Measurements from ENCODE around the gene LTB4R. TPM values are rescaled to one million over a fixed set of nuclear protein-coding genes. Genes with fewer than 3 reads are reported as not detected.

LTB4R gene
- total RNA-seq, 1 donor from 2014 or later, result 0.06 TPM

DNA sequence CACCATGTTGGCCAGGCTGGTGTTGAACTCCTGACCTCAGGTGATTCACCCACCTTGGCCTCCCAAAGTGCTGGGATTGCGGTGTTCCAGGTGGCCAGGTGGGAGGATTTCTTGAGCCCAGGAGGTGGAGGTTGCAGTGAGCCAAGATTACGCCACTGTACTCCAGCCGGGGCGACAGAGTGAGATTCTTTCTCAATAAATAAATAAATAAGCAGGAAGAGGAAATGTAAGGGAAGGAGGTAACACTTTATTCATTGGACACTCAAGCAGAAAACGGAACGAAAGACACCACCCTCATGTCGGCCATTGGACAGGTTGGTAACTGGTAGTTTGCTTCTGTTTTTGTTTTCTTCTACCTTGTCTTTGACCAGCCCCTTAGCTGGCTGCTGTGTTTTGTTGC, 43.7 kb downstream of the LTB4R start:
- no peak for DNase-seq (ENCODE audit: low read depth)
- H3K4me3 ChIP-seq (ENCODE audit: low read depth, low read length), result no peak overlapping the region
- TF ChIP-seq, protein P1, sequence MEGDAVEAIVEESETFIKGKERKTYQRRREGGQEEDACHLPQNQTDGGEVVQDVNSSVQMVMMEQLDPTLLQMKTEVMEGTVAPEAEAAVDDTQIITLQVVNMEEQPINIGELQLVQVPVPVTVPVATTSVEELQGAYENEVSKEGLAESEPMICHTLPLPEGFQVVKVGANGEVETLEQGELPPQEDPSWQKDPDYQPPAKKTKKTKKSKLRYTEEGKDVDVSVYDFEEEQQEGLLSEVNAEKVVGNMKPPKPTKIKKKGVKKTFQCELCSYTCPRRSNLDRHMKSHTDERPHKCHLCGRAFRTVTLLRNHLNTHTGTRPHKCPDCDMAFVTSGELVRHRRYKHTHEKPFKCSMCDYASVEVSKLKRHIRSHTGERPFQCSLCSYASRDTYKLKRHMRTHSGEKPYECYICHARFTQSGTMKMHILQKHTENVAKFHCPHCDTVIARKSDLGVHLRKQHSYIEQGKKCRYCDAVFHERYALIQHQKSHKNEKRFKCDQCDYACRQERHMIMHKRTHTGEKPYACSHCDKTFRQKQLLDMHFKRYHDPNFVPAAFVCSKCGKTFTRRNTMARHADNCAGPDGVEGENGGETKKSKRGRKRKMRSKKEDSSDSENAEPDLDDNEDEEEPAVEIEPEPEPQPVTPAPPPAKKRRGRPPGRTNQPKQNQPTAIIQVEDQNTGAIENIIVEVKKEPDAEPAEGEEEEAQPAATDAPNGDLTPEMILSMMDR (conservative IDR thresholded peaks at IDR 0.05; ENCODE audit: low read depth, low read length), result no peak

DNA sequence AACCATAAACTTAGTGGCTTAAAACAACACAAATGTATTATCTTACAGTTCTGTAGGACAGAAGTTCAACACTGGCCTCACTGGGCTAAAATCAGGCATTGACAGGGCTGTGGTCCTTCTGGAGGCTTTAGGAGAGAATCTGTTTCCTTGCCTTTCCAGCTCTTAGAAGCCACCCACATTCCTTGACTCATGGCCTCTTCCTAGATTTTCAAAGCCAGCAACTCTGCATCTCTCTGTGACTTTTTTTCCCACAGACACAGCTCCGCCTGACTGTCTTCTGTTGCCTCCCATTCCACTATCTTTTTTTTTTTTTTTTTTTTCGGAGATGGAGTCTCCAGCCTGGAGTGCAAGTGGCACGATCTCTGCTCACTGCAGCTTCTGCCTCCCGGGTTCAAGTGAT, 44.9 kb downstream of the LTB4R start:
- no peak for DNase-seq (ENCODE audit: low read depth)
- no peak overlapping the region for H3K4me3 ChIP-seq (ENCODE audit: low read depth, low read length)
- TF ChIP-seq, protein P1 (conservative IDR thresholded peaks at IDR 0.05; ENCODE audit: low read depth, low read length), result no peak

DNA sequence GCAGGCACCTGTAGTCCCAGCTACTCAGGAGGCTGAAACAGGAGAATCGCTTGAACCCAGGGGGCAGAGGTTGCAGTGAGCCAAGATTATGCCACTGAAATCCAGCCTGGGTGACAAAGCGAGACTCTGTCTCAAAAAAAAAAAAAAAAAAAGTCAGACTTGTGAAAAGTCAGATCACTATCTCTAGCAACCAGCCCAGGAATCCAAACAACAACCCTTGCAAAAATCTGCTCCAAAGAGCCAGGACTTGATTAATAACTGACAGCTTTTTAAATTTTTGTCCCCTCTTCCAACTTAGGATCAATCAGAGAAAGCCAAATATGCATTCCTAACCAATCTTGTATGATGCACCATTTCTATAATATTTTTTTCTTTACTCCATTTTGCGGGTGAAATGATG, 49.0 kb downstream of the LTB4R start:
- TF ChIP-seq, protein P1 (conservative IDR thresholded peaks at IDR 0.05; ENCODE audit: low read depth, low read length), result no peak
- no peak overlapping the region for H3K4me3 ChIP-seq (ENCODE audit: low read depth, low read length)
- no peak for DNase-seq (ENCODE audit: low read depth)

DNA sequence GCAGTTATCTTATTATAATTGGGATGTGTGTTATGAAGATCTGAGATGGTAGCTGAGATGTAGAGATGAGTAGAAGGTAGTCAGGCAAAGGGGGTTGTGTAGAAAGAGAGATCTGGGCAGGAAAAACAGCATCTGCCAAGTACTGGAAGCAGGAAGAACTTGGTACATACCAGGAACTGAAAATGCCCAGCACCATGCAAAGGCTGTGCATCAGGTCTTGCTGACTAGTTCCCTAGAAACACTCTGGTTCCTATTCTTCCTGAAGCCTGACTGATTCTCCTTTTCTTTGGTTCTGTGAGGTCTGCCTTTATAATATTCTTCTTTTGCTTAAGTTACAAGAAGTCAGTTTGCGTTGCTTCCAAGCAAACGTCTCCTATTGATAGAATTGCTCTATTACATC, 50.0 kb downstream of the LTB4R start:
- no peak overlapping the region for H3K4me3 ChIP-seq (ENCODE audit: low read depth, low read length)
- no peak for DNase-seq (ENCODE audit: low read depth)
- TF ChIP-seq, protein P1 (conservative IDR thresholded peaks at IDR 0.05; ENCODE audit: low read depth, low read length), result no peak

DNA sequence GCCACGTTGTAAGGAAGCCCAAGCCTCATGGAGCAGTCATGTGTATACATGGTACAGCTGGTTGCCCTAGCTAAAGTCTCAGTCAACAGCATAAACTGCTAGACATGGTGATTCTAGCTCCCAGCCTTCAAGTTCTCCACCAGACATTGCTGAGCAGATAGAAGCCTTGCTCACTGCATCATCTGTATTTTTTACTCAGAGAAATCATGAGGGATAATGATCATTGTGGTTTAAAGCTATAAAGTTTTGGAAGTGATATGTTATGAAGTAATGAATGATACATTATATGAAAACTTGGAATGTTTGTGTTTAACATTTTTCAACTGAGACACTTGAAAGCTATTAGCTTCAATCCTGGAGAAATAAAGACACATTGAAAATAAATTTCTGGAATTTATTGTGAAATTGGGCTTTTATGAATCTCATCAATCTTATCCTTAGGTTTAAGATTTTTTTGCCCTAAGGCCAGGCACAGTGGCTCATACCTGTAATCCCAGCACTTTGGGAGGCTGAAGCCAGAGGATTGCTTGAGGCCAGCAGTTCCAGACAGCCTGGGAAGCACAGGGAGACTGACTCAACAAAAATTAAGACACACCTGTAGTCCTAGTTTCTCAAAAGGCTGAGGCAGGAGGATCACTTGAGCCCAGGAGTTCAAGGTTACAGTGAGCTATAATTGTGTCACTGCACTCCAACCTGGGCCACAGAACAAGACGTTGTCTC, 51.1 kb downstream of the LTB4R start:
- H3K4me3 ChIP-seq (ENCODE audit: low read depth, low read length), result no peak overlapping the region
- TF ChIP-seq, protein P1 (conservative IDR thresholded peaks at IDR 0.05; ENCODE audit: low read depth, low read length), result no peak
- DNase-seq (ENCODE audit: low read depth), result no peak

DNA sequence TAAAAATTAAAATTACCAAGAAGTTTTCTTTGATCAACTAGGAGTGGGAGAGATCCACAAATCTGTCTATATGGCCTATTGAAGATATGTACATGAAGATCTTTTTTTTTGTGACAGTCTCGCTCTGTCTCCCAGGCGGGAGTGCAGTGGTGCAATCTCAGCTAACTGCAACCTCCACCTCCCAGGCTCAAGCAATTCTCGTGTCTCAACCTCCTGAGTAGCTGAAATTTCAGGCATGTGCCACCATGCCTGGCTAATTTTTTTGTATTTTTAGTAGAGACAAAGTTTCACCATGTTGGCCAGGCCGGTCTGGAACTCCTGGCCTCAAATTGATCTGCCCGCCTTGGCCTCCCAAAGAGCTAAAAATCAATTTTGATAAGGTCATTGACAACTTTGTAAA, 52.1 kb downstream of the LTB4R start:
- TF ChIP-seq, protein P1 (conservative IDR thresholded peaks at IDR 0.05; ENCODE audit: low read depth, low read length), result no peak
- H3K4me3 ChIP-seq (ENCODE audit: low read depth, low read length), result no peak overlapping the region
- no peak for DNase-seq (ENCODE audit: low read depth)

DNA sequence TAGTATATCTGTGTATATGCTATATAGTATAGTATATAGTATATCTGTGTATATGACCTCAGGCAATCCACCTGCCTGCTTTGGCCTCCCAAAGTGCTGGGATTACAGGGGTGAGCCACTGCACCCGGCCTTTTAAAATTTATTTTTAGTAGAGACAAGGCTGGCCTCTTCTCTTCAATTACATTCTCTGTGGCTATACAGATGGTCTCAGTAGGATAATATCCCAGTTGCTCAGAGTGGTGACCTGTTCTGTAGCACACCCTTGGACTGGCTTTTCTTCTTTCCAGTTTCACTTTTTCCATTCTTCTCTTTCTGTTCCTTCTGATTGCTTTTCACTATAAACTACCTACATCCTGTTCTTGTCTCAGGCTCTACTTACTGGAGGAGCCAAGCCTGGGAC, 53.5 kb downstream of the LTB4R start:
- TF ChIP-seq, protein P1 (conservative IDR thresholded peaks at IDR 0.05; ENCODE audit: low read depth, low read length), result no peak
- H3K4me3 ChIP-seq (ENCODE audit: low read depth, low read length), result no peak overlapping the region
- DNase-seq (ENCODE audit: low read depth), result no peak
